Activated T-helper 17 cell treated with anti-CD3 and anti-CD28 coated beads, Interleukin-2, amount 50 U/mL, for 72 hours (primary cell): ENCODE measurements around the gene DOK5. TPM values are rescaled to one million over a fixed set of nuclear protein-coding genes. Genes with fewer than 3 reads are reported as not detected.
A peak's percentile ranks its signal among the peaks of the same experiment; 100 is the strongest.

Experiments used
- ATAC-seq: fragments of 150-1000 bp; cut with Tn5 transposase; replicated peaks from 2 replicates; pipeline ENCODE4 v1.10.0; 2021; ENCODE audit warnings: mild to moderate bottlenecking, moderate library complexity
- H3K27ac Mint-ChIP-seq: one replicate; pipeline ENCODE4 v1.8.0; 2022; ENCODE audit warnings: mixed read lengths
- H3K27me3 Mint-ChIP-seq: one replicate; pipeline ENCODE4 v1.8.0; 2022; ENCODE audit warnings: mixed read lengths
- H3K36me3 Mint-ChIP-seq: one replicate; pipeline ENCODE4 v1.8.0; 2022; ENCODE audit warnings: low read depth, mild to moderate bottlenecking, mixed read lengths
- H3K4me1 Mint-ChIP-seq: one replicate; pipeline ENCODE4 v1.8.0; 2022; ENCODE audit warnings: mixed read lengths
- H3K4me3 Mint-ChIP-seq: one replicate; pipeline ENCODE4 v1.8.0; 2022; ENCODE audit warnings: mild to moderate bottlenecking, mixed read lengths
- H3K9me3 Mint-ChIP-seq: one replicate; pipeline ENCODE4 v1.8.0; 2022; ENCODE audit warnings: mixed read lengths
- total RNA-seq, 2 donors: library from RNA; stranded (reverse); gene quantifications; one replicate each; pipeline ENCODE4 v1.2.3, GENCODE V29; 2022

DOK5 gene
- total RNA-seq, 2 donors from 2014 or later: 0.32 TPM

- H3K4me1 Mint-ChIP-seq: no peaks in the 10 kb centered on the region
- no peak overlapping the region for H3K4me3 Mint-ChIP-seq
- no peak for ATAC-seq
- no peaks in the 10 kb centered on the region for H3K9me3 Mint-ChIP-seq
- no peaks in the 10 kb centered on the region for H3K36me3 Mint-ChIP-seq
- no peak overlapping the region for H3K27ac Mint-ChIP-seq
- peaks cover 3% of the 10 kb centered on the region for H3K27me3 Mint-ChIP-seq
Measured at GRCh38 chr20:54549658-54550326, 74.4 kb downstream of the DOK5 start.

GRCh38 chr20:54550776-54551396 is 75.5 kb downstream of the DOK5 start:
- Mint-ChIP-seq H3K27ac (no peak overlapping the region), H3K36me3 (no peaks in the 10 kb centered on the region), H3K4me3 (no peak overlapping the region), H3K27me3 (peaks cover 3% of the 10 kb centered on the region), H3K9me3 (no peaks in the 10 kb centered on the region), H3K4me1 (no peaks in the 10 kb centered on the region)
- ATAC-seq: peak; percentile 42

GRCh38 chr20:54554006-54554405 is 78.6 kb downstream of the DOK5 start:
- no peak overlapping the region for H3K4me3 Mint-ChIP-seq
- ATAC-seq: no peak
- H3K4me1 Mint-ChIP-seq: no peaks in the 10 kb centered on the region
- H3K36me3 Mint-ChIP-seq: no peaks in the 10 kb centered on the region
- H3K27me3 Mint-ChIP-seq: peaks cover 3% of the 10 kb centered on the region
- no peak overlapping the region for H3K27ac Mint-ChIP-seq
- no peaks in the 10 kb centered on the region for H3K9me3 Mint-ChIP-seq

- no peaks in the 10 kb centered on the region for H3K9me3 Mint-ChIP-seq
- no peak for ATAC-seq
- H3K36me3 Mint-ChIP-seq: no peaks in the 10 kb centered on the region
- no peaks in the 10 kb centered on the region for H3K4me1 Mint-ChIP-seq
- peaks cover 3% of the 10 kb centered on the region for H3K27me3 Mint-ChIP-seq
- no peak overlapping the region for H3K4me3 Mint-ChIP-seq
- no peak overlapping the region for H3K27ac Mint-ChIP-seq
Measured at GRCh38 chr20:54555150-54555549, 79.8 kb downstream of the DOK5 start.

- peaks cover 3% of the 10 kb centered on the region for H3K27me3 Mint-ChIP-seq
- no peak overlapping the region for H3K27ac Mint-ChIP-seq
- H3K36me3 Mint-ChIP-seq: no peaks in the 10 kb centered on the region
- no peaks in the 10 kb centered on the region for H3K9me3 Mint-ChIP-seq
- H3K4me1 Mint-ChIP-seq: no peaks in the 10 kb centered on the region
- H3K4me3 Mint-ChIP-seq: no peak overlapping the region
- no peak for ATAC-seq
Measured at GRCh38 chr20:54556406-54556805, 81.0 kb downstream of the DOK5 start.

- Mint-ChIP-seq H3K27ac (no peak overlapping the region), H3K4me3 (no peak overlapping the region), H3K27me3 (peaks cover 3% of the 10 kb centered on the region), H3K9me3 (no peaks in the 10 kb centered on the region), H3K36me3 (no peaks in the 10 kb centered on the region), H3K4me1 (no peaks in the 10 kb centered on the region)
- ATAC-seq: no peak
Measured at GRCh38 chr20:54557806-54558590, 82.6 kb downstream of the DOK5 start.

GRCh38 chr20:54559890-54560289 is 84.5 kb downstream of the DOK5 start:
- Mint-ChIP-seq H3K27ac (no peak overlapping the region), H3K4me3 (no peak overlapping the region), H3K36me3 (no peaks in the 10 kb centered on the region), H3K9me3 (no peaks in the 10 kb centered on the region), H3K27me3 (no peaks in the 10 kb centered on the region), H3K4me1 (no peaks in the 10 kb centered on the region)
- no peak for ATAC-seq

GRCh38 chr20:54560357-54560756 is 85.0 kb downstream of the DOK5 start:
- Mint-ChIP-seq H3K4me3 (no peak overlapping the region), H3K27ac (no peak overlapping the region), H3K9me3 (no peaks in the 10 kb centered on the region), H3K27me3 (no peaks in the 10 kb centered on the region), H3K4me1 (no peaks in the 10 kb centered on the region), H3K36me3 (no peaks in the 10 kb centered on the region)
- no peak for ATAC-seq

GRCh38 chr20:54565255-54565654 is 89.9 kb downstream of the DOK5 start:
- no peaks in the 10 kb centered on the region for H3K9me3 Mint-ChIP-seq
- H3K4me1 Mint-ChIP-seq: no peaks in the 10 kb centered on the region
- no peaks in the 10 kb centered on the region for H3K27me3 Mint-ChIP-seq
- no peak overlapping the region for H3K27ac Mint-ChIP-seq
- H3K4me3 Mint-ChIP-seq: no peak overlapping the region
- H3K36me3 Mint-ChIP-seq: no peaks in the 10 kb centered on the region
- ATAC-seq: no peak

- Mint-ChIP-seq H3K36me3 (no peaks in the 10 kb centered on the region), H3K27ac (no peak overlapping the region)
- peak; percentile 24 for ATAC-seq
Measured at GRCh38 chr20:54566031-54566688, 90.8 kb downstream of the DOK5 start.

GRCh38 chr20:54570561-54570960 is 95.2 kb downstream of the DOK5 start:
- Mint-ChIP-seq H3K36me3 (no peaks in the 10 kb centered on the region), H3K9me3 (no peaks in the 10 kb centered on the region), H3K4me3 (no peak overlapping the region), H3K27me3 (peaks cover 3% of the 10 kb centered on the region), H3K27ac (no peak overlapping the region), H3K4me1 (no peaks in the 10 kb centered on the region)
- ATAC-seq: no peak

More at GRCh38 chr20:54566031-54566688, 90.8 kb downstream of the DOK5 start:
- Mint-ChIP-seq H3K4me1 (no peaks in the 10 kb centered on the region), H3K9me3 (no peaks in the 10 kb centered on the region), H3K4me3 (no peak overlapping the region), H3K27me3 (no peaks in the 10 kb centered on the region)

- Mint-ChIP-seq H3K9me3 (no peaks in the 10 kb centered on the region), H3K27ac (no peak overlapping the region), H3K36me3 (no peaks in the 10 kb centered on the region), H3K4me3 (no peak overlapping the region), H3K4me1 (no peaks in the 10 kb centered on the region), H3K27me3 (peaks cover 3% of the 10 kb centered on the region)
- ATAC-seq: no peak
Measured at GRCh38 chr20:54572665-54573435, 97.5 kb downstream of the DOK5 start.

GRCh38 chr20:54573838-54574237 is 98.4 kb downstream of the DOK5 start:
- no peaks in the 10 kb centered on the region for H3K4me1 Mint-ChIP-seq
- H3K36me3 Mint-ChIP-seq: no peaks in the 10 kb centered on the region
- peaks cover 3% of the 10 kb centered on the region for H3K27me3 Mint-ChIP-seq
- no peak for ATAC-seq
- no peaks in the 10 kb centered on the region for H3K9me3 Mint-ChIP-seq
- no peak overlapping the region for H3K27ac Mint-ChIP-seq
- no peak overlapping the region for H3K4me3 Mint-ChIP-seq

- Mint-ChIP-seq H3K27me3 (peaks cover 7% of the 10 kb centered on the region), H3K4me1 (no peaks in the 10 kb centered on the region)
Measured at GRCh38 chr20:54576518-54576917, 101.1 kb downstream of the DOK5 start.

More at GRCh38 chr20:54576518-54576917, 101.1 kb downstream of the DOK5 start:
- H3K36me3 Mint-ChIP-seq: no peaks in the 10 kb centered on the region
- H3K27ac Mint-ChIP-seq: no peak overlapping the region
- no peak overlapping the region for H3K4me3 Mint-ChIP-seq
- no peaks in the 10 kb centered on the region for H3K9me3 Mint-ChIP-seq
- ATAC-seq: no peak
